ENCODE data around the gene COL5A2. TPM values are rescaled to one million over a fixed set of nuclear protein-coding genes. Genes with fewer than 3 reads are reported as not detected.

COL5A2 gene
- total RNA-seq, 3 donors from 2014 or later: 22.7 to 111 (median 30.8) TPM

DNA sequence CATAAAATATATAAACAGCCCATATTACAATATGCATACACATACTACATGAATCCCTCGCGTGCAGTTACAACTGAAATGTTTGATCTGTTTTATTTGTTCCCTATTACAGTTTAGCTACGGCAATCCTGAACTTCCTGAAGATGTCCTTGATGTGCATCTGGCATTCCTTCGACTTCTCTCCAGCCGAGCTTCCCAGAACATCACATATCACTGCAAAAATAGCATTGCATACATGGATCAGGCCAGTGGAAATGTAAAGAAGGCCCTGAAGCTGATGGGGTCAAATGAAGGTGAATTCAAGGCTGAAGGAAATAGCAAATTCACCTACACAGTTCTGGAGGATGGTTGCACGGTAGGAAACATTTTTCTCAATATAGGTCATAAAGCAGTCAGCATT is 169.0 kb downstream of the COL5A2 start:
- intact Hi-C loops (cut with DNase I; ENCODE audit: low total_unique reads): no loop called here
- Histone ChIP-seq H3K27me3 (no peaks in the 10 kb centered on the region), H3K36me3 (peaks cover 4% of the 10 kb centered on the region), H3K4me1 (no peaks in the 10 kb centered on the region), H3K4me3 (no peak overlapping the region), H3K9me3 (no peaks in the 10 kb centered on the region), H3K27ac (peak overlapping the region in 1 of 2 donors; percentile 3)
- TF ChIP-seq POLR2AphosphoS5 (IDR thresholded peaks at IDR 0.05): no peak
- TF ChIP-seq, protein P1, sequence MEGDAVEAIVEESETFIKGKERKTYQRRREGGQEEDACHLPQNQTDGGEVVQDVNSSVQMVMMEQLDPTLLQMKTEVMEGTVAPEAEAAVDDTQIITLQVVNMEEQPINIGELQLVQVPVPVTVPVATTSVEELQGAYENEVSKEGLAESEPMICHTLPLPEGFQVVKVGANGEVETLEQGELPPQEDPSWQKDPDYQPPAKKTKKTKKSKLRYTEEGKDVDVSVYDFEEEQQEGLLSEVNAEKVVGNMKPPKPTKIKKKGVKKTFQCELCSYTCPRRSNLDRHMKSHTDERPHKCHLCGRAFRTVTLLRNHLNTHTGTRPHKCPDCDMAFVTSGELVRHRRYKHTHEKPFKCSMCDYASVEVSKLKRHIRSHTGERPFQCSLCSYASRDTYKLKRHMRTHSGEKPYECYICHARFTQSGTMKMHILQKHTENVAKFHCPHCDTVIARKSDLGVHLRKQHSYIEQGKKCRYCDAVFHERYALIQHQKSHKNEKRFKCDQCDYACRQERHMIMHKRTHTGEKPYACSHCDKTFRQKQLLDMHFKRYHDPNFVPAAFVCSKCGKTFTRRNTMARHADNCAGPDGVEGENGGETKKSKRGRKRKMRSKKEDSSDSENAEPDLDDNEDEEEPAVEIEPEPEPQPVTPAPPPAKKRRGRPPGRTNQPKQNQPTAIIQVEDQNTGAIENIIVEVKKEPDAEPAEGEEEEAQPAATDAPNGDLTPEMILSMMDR (IDR thresholded peaks at IDR 0.05): no peak
- TF ChIP-seq POLR2A (IDR thresholded peaks at IDR 0.05): no peak
- no peak for DNase-seq (ENCODE audit: low spot score in 2 of 2)

DNA sequence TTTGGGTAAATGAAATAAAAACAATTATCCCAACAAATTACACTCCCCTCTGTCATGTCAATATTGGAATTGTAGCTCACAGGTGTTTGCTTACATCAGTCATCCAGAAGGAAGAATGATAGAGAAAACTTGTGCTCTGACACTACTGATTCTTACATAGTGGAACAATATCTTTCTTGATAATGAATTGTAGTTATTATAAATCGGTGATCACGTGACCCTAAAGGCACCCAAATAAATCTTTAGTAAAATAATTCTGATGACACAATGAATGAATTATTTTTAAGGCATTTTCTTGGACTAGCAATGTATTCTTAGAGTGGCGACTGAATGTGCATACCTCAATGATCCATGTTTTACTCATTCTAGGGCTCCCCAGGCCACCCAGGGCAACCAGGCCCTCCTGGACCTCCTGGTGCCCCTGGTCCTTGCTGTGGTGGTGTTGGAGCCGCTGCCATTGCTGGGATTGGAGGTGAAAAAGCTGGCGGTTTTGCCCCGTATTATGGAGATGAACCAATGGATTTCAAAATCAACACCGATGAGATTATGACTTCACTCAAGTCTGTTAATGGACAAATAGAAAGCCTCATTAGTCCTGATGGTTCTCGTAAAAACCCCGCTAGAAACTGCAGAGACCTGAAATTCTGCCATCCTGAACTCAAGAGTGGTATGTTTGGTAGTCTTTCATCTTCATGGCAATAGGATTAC is 170.9 kb downstream of the COL5A2 start:
- no peaks in the 10 kb centered on the region for H3K27me3 ChIP-seq
- no peaks in the 10 kb centered on the region for H3K9me3 ChIP-seq
- peaks cover 4% of the 10 kb centered on the region for H3K36me3 ChIP-seq
- no peak for DNase-seq (ENCODE audit: low spot score in 2 of 2)
- peak overlapping the region in 1 of 2 donors; percentile 56 for H3K27ac ChIP-seq
- no peak for TF ChIP-seq POLR2A (IDR thresholded peaks at IDR 0.05)
- TF ChIP-seq, protein P1 (IDR thresholded peaks at IDR 0.05): no peak
- no peak for TF ChIP-seq POLR2AphosphoS5 (IDR thresholded peaks at IDR 0.05)
- intact Hi-C loops (cut with DNase I; ENCODE audit: low total_unique reads): no loop called here
- H3K4me1 ChIP-seq: no peaks in the 10 kb centered on the region
- no peak overlapping the region for H3K4me3 ChIP-seq

DNA sequence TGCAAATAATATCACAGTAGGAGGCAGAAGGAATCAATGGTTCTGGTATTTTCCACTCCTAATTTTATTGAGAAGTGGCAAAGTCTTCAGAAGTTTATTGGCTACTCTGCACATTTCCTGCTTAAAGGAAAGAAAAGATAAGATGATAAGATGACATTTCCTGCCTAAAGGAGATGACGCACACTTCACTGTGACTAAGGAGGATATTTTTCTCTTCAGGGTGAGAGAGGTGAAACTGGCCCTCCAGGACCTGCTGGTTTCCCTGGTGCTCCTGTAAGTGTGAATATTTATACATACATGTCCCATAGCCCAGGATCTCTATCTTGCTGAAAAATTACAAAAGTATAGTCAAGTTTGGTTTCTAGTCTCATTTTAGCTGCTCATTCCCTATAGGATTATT is 177.5 kb downstream of the COL5A2 start:
- Histone ChIP-seq H3K27ac (peak overlapping the region in 1 of 2 donors; percentile 10), H3K4me3 (no peak overlapping the region), H3K9me3 (no peaks in the 10 kb centered on the region), H3K4me1 (no peaks in the 10 kb centered on the region), H3K36me3 (no peaks in the 10 kb centered on the region), H3K27me3 (no peaks in the 10 kb centered on the region)
- TF ChIP-seq POLR2AphosphoS5 (IDR thresholded peaks at IDR 0.05) (no peak), POLR2A (IDR thresholded peaks at IDR 0.05) (no peak)
- TF ChIP-seq, protein P1 (IDR thresholded peaks at IDR 0.05): no peak
- intact Hi-C loops (cut with DNase I; ENCODE audit: low total_unique reads): no loop called here
- DNase-seq (ENCODE audit: low spot score in 2 of 2): no peak

DNA sequence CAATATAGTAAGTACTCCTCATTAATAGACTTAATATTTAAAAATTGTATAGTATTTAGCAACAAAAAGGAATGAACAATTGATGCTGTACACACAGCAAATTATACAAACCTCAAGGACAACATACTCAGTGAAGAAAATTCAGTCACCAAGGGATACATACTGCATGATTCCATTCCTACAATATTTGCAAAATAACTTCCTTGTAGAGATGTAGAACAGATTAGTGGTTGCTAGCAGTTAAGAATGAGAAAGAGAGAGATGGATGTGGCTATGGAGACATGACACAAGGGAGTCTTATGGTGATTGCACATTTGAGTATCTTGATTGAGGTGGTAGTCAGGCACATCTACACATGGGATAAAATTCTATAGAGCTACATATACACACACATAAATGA is 179.3 kb downstream of the COL5A2 start:
- Histone ChIP-seq H3K27ac (peak overlapping the region in 1 of 2 donors; percentile 16), H3K27me3 (no peaks in the 10 kb centered on the region), H3K36me3 (no peaks in the 10 kb centered on the region), H3K4me1 (no peaks in the 10 kb centered on the region), H3K9me3 (no peaks in the 10 kb centered on the region), H3K4me3 (no peak overlapping the region)
- intact Hi-C loops (cut with DNase I; ENCODE audit: low total_unique reads): no loop called here
- DNase-seq (ENCODE audit: low spot score in 2 of 2): no peak
- TF ChIP-seq POLR2AphosphoS5 (IDR thresholded peaks at IDR 0.05): no peak
- TF ChIP-seq, protein P1 (IDR thresholded peaks at IDR 0.05): no peak
- TF ChIP-seq POLR2A (IDR thresholded peaks at IDR 0.05): no peak

DNA sequence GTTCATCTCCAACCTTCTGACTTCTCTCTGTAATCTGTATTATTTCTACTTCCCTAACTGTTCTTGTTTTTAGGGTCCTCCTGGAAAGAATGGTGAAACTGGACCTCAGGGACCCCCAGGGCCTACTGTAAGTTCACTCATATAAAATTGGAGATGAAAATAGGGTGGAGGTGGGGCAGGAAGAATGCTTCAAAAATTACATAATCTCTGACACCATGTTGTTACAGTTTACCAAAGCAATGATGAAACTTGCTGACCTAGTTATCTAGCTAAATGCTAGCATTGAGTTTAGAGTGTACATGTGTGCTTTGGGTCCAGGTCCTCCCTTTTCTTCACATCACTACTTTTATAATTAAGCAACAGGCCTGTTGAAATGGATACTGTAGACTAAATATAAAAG is 182.3 kb downstream of the COL5A2 start:
- Histone ChIP-seq H3K27ac (peak overlapping the region; percentile 33 to 53), H3K9me3 (no peaks in the 10 kb centered on the region), H3K4me1 (no peaks in the 10 kb centered on the region), H3K4me3 (no peak overlapping the region), H3K36me3 (no peaks in the 10 kb centered on the region), H3K27me3 (no peaks in the 10 kb centered on the region)
- TF ChIP-seq POLR2AphosphoS5 (IDR thresholded peaks at IDR 0.05): no peak
- TF ChIP-seq, protein P1 (IDR thresholded peaks at IDR 0.05): no peak
- TF ChIP-seq POLR2A (IDR thresholded peaks at IDR 0.05): no peak
- DNase-seq (ENCODE audit: low spot score in 2 of 2): no peak
- intact Hi-C loops (cut with DNase I; ENCODE audit: low total_unique reads): no loop called here
